BJ (cell line): ENCODE measurements around the gene EIF4E. TPM values are rescaled to one million over a fixed set of nuclear protein-coding genes. Genes with fewer than 3 reads are reported as not detected.

ENCODE experiments used
- CTCF ChIA-PET: fragments of 350-600 bp; formaldehyde crosslinking; extraction: SDS; loops from one replicate; lab custom pipeline; 2021; ENCODE audit warnings: antibody characterized with exemption, inconsistent platforms; lab: Yijun Ruan, JAX
- POLR2A ChIA-PET: fragments of 300-600 bp; sonication (Branson Sonifier 250); formaldehyde crosslinking; extraction: SDS; loops from one replicate; lab custom pipeline; 2021; ENCODE audit warnings: antibody characterized with exemption; lab: Charles Lee
- DNase-seq: peaks from one replicate; pipeline ENCODE4 v3.0.0-alpha.2; 2011; ENCODE audit warnings: low read depth
- H3K27me3 ChIP-seq: 2 replicates; pipeline ENCODE4 v1.6.0; 2011; ENCODE audit warnings: low read length; ENCODE audit not compliant: control insufficient read depth, insufficient read depth
- H3K36me3 ChIP-seq: 2 replicates; pipeline ENCODE4 v1.5.1; 2011; ENCODE audit warnings: low read length; ENCODE audit not compliant: control insufficient read depth, insufficient read depth
- H3K4me3 ChIP-seq: 2 replicates; pipeline ENCODE4 v1.5.1; 2011; ENCODE audit warnings: low read depth, mild to moderate bottlenecking, control low read depth, low read length
- polyA minus RNA-seq: library from RNA; depleted of rRNA, polyadenylated mRNA; stranded (reverse); fragments of >200 nt; gene quantifications from 2 replicates; pipeline ENCODE4 v1.2.3, GENCODE V29; 2011; rRNA and poly(A)+ RNA removed
- polyA plus RNA-seq: library from polyadenylated mRNA; depleted of rRNA; stranded (reverse); fragments of >200 nt; gene quantifications from 2 replicates; pipeline ENCODE4 v1.2.3, GENCODE V29; 2011; rRNA removed
- TF ChIP-seq, protein P1 (sequence below): IDR thresholded peaks from 2 replicates; pipeline ENCODE4 v1.5.1; 2011; ENCODE audit warnings: low read depth, mild to moderate bottlenecking, control low read depth, inconsistent platforms, low read length, moderate library complexity; ENCODE audit not compliant: insufficient read depth

The EIF4E gene, protein sequence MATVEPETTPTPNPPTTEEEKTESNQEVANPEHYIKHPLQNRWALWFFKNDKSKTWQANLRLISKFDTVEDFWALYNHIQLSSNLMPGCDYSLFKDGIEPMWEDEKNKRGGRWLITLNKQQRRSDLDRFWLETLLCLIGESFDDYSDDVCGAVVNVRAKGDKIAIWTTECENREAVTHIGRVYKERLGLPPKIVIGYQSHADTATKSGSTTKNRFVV
- 24.6 and 79.1 TPM in 2 replicates for polyA plus RNA-seq
- 22.1 and 31.5 TPM in 2 replicates for polyA minus RNA-seq

- Histone ChIP-seq H3K4me3 (peak within 1 kb of the TSS; percentile 81), H3K27me3 (no peaks in the 10 kb centered on the region), H3K36me3 (no peaks in the 10 kb centered on the region)
- CTCF ChIA-PET = interaction anchor here (0.6 to 3.0 kb wide), 11 partner anchors 10 to 535 kb away, joined by 3 to 8 read pairs (median 3); no protein-coding TSS in a partner anchor
- TF ChIP-seq, protein P1, sequence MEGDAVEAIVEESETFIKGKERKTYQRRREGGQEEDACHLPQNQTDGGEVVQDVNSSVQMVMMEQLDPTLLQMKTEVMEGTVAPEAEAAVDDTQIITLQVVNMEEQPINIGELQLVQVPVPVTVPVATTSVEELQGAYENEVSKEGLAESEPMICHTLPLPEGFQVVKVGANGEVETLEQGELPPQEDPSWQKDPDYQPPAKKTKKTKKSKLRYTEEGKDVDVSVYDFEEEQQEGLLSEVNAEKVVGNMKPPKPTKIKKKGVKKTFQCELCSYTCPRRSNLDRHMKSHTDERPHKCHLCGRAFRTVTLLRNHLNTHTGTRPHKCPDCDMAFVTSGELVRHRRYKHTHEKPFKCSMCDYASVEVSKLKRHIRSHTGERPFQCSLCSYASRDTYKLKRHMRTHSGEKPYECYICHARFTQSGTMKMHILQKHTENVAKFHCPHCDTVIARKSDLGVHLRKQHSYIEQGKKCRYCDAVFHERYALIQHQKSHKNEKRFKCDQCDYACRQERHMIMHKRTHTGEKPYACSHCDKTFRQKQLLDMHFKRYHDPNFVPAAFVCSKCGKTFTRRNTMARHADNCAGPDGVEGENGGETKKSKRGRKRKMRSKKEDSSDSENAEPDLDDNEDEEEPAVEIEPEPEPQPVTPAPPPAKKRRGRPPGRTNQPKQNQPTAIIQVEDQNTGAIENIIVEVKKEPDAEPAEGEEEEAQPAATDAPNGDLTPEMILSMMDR = no peak; the same call in 1 of the 2 replicates
- peak; percentile 94 for DNase-seq
- POLR2A ChIA-PET = interaction anchor here (0.7 kb wide), 2 partner anchors 22 to 638 kb away, joined by 4 to 9 read pairs; no protein-coding TSS in a partner anchor
Observed at GRCh38 chr4:98928505-98929340, at the start of gene EIF4E. EIF4E (minus strand) TSS chr4:98929133; CDS start chr4:98929112, 21 bp downstream.

- POLR2A ChIA-PET = no interaction called here
- no peak for DNase-seq
- CTCF ChIA-PET = interaction anchor here (0.8 to 1.6 kb wide), 2 partner anchors 10 to 17 kb away, joined by 3 to 5 read pairs; no protein-coding TSS in a partner anchor
Observed at GRCh38 chr4:98977557-98977956, 48.6 kb upstream of the EIF4E start.

GRCh38 chr4:98976716-98977115 lies 47.8 kb upstream of the EIF4E start:
- CTCF ChIA-PET = interaction anchor here (1.0 to 1.6 kb wide), 2 partner anchors 8 to 9 kb away, joined by 3 to 5 read pairs; no protein-coding TSS in a partner anchor
- no peak for DNase-seq
- TF ChIP-seq, protein P1 = no peak
- no peaks in the 10 kb centered on the region for H3K36me3 ChIP-seq
- POLR2A ChIA-PET = no interaction called here
- H3K27me3 ChIP-seq = no peaks in the 10 kb centered on the region
- no peak overlapping the region for H3K4me3 ChIP-seq

More at GRCh38 chr4:98977557-98977956, 48.6 kb upstream of the EIF4E start:
- Histone ChIP-seq H3K27me3 (no peaks in the 10 kb centered on the region), H3K4me3 (no peak overlapping the region), H3K36me3 (no peaks in the 10 kb centered on the region)
- TF ChIP-seq, protein P1 = no peak

GRCh38 chr4:98969878-98970785 lies 41.2 kb upstream of the EIF4E start:
- TF ChIP-seq, protein P1 = no peak
- ChIA-PET CTCF (no interaction called here), POLR2A (no interaction called here)
- no peak for DNase-seq
- no peaks in the 10 kb centered on the region for H3K27me3 ChIP-seq
- no peaks in the 10 kb centered on the region for H3K36me3 ChIP-seq
- H3K4me3 ChIP-seq = no peak overlapping the region
